Neural crest cell (in vitro differentiated cells): ENCODE data around the gene SLC39A11. TPM values are rescaled to one million over a fixed set of nuclear protein-coding genes. Genes with fewer than 3 reads are reported as not detected.
A peak's percentile ranks its signal among the peaks of the same experiment; 100 is the strongest.

ENCODE experiments used
- DNase-seq: peaks from one replicate; pipeline ENCODE4 v3.0.0; 2021; ENCODE audit warnings: low read depth, mixed read lengths, low spot score
- H3K27ac Mint-ChIP-seq: one replicate; pipeline ENCODE4 v1.8.0; 2021; ENCODE audit warnings: mild to moderate bottlenecking, mixed read lengths; ENCODE audit not compliant: unreplicated experiment
- H3K27me3 Mint-ChIP-seq: 2 replicates; pipeline ENCODE4 v1.8.0; 2021; ENCODE audit warnings: low read depth, mild to moderate bottlenecking, mixed read lengths
- H3K36me3 Mint-ChIP-seq: 2 replicates; pipeline ENCODE4 v1.8.0; 2021; ENCODE audit warnings: low read depth, mild to moderate bottlenecking, mixed read lengths
- H3K4me1 Mint-ChIP-seq: 2 replicates; pipeline ENCODE4 v1.8.0; 2021; ENCODE audit warnings: mixed read lengths
- H3K4me3 Mint-ChIP-seq: one replicate; pipeline ENCODE4 v1.8.0; 2021; ENCODE audit warnings: mild to moderate bottlenecking, mixed read lengths
- H3K9me3 Mint-ChIP-seq: 2 replicates; pipeline ENCODE4 v1.8.0; 2021; ENCODE audit warnings: mixed read lengths
- long read RNA-seq: library from polyadenylated mRNA; unstranded; transcript quantifications from one replicate; pipeline ENCODE4 v2.0.0, GENCODE V29; 2020
- total RNA-seq: library from RNA; stranded (reverse); gene quantifications from 2 replicates; pipeline ENCODE4 v1.2.1, GENCODE V29; 2021
- TF ChIP-seq, protein P1 (sequence below): fragments of 200-600 bp; sonication (generic); conservative IDR thresholded peaks from 2 replicates; pipeline ENCODE4 v1.5.0; 2021; ENCODE audit warnings: antibody characterized with exemption, mild to moderate bottlenecking

Gene SLC39A11
- 11.3 and 11.5 TPM in 2 replicates for total RNA-seq
- long read RNA-seq, partial matches to known transcripts: 1 of 11 reads
- long read RNA-seq, other reads (novel, unspliced or antisense): 4 of 11 reads

DNA sequence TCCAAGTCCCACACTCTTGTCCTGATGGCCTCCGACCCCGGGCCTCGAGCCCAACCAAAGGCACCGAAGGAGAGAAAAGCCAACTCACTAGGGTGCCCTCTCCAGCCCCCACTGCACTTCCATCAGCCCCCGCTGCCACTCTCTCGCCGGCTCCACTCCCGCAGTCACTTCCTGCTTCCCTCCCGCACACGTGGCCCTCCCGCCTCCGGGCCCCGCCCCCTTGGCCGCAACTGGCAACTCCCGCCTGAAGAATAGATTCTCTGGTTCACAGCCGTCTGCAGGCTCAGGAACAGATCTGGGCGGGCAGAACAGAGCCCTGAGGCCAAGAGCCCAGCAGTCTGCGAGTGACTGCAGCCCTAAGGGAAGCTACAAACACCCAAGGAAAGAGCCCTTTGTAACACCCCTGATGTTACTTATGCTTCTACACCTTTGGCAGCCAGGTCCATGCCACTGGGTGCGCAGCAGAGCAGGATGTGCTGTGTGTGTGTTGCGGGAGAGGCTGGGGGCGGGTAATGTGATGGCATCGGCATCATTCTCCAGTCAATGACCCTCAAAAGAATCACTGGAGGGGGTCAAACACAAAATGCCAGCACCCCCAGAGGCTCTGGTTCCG lies at the start of gene SLC39A11:
SLC39A11 (minus strand) TSS at position 166 of the 613 bp plus-strand sequence. CDS start 3,924 bp downstream, outside the sequence.
- H3K9me3 Mint-ChIP-seq: no peaks in the 10 kb centered on the region
- H3K27ac Mint-ChIP-seq: peak within 1 kb of the TSS; percentile 96
- peak; percentile 82 for DNase-seq
- H3K36me3 Mint-ChIP-seq: no peaks in the 10 kb centered on the region
- TF ChIP-seq, protein P1, sequence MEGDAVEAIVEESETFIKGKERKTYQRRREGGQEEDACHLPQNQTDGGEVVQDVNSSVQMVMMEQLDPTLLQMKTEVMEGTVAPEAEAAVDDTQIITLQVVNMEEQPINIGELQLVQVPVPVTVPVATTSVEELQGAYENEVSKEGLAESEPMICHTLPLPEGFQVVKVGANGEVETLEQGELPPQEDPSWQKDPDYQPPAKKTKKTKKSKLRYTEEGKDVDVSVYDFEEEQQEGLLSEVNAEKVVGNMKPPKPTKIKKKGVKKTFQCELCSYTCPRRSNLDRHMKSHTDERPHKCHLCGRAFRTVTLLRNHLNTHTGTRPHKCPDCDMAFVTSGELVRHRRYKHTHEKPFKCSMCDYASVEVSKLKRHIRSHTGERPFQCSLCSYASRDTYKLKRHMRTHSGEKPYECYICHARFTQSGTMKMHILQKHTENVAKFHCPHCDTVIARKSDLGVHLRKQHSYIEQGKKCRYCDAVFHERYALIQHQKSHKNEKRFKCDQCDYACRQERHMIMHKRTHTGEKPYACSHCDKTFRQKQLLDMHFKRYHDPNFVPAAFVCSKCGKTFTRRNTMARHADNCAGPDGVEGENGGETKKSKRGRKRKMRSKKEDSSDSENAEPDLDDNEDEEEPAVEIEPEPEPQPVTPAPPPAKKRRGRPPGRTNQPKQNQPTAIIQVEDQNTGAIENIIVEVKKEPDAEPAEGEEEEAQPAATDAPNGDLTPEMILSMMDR: peak; percentile 18
- peak within 1 kb of the TSS; percentile 93 for H3K4me3 Mint-ChIP-seq
- H3K27me3 Mint-ChIP-seq: no peaks in the 10 kb centered on the region
- peaks cover 21% of the 10 kb centered on the region for H3K4me1 Mint-ChIP-seq

- DNase-seq: no peak
- H3K4me3 Mint-ChIP-seq: no peak overlapping the region
- H3K4me1 Mint-ChIP-seq: no peaks in the 10 kb centered on the region
- H3K36me3 Mint-ChIP-seq: no peaks in the 10 kb centered on the region
- H3K27me3 Mint-ChIP-seq: peaks cover 5% of the 10 kb centered on the region
- peaks cover 8% of the 10 kb centered on the region for H3K9me3 Mint-ChIP-seq
- TF ChIP-seq, protein P1: no peak
- no peak overlapping the region for H3K27ac Mint-ChIP-seq
These were observed 48.9 kb upstream of the SLC39A11 start for GRCh38 chr17:73141411-73141810.

DNA sequence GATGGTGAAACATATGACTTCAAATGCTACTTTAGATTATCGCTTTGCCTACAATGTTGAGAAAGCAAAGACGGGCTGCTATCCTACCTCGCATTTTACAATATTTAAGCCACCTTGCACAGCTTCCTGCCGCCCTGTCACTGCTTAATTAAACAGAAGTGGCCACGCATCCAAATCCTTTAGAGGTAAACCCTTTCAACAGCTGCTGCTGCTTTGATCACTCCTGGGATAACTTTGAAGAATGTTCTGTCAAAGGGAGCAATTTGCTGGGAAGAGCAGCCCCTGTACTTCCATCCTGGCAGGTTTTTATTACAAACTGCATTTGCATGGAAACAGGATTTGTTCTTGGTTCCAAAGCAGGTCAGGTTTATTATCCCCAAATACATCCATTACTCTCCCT lies 48.1 kb upstream of the SLC39A11 start:
- DNase-seq: no peak
- H3K4me3 Mint-ChIP-seq: no peak overlapping the region
- TF ChIP-seq, protein P1: no peak
- H3K27me3 Mint-ChIP-seq: peaks cover 5% of the 10 kb centered on the region
- H3K9me3 Mint-ChIP-seq: peaks cover 7% of the 10 kb centered on the region
- H3K4me1 Mint-ChIP-seq: no peaks in the 10 kb centered on the region
- H3K36me3 Mint-ChIP-seq: no peaks in the 10 kb centered on the region
- H3K27ac Mint-ChIP-seq: no peak overlapping the region

DNA sequence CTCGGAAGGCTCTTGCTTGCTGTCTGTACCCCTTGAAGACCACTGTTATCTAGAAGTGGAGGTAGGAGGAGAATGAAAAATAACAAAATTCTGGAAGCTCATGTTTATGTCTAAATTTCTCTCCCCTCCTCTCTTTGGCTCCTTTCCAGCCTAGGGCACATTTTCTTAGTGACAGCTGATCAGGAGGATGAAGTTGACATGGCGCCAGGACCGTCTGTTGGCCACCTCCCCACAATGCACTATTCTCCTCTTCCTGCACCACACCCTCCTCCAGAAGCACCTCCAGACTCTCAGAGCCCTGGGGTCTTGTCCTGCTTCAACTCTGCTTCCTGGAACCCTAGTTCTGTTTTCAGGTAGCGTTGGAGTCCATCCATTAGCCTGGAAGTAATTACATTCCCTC lies 46.8 kb upstream of the SLC39A11 start:
- TF ChIP-seq, protein P1: no peak
- H3K4me1 Mint-ChIP-seq: no peaks in the 10 kb centered on the region
- H3K36me3 Mint-ChIP-seq: no peaks in the 10 kb centered on the region
- DNase-seq: no peak
- peaks cover 5% of the 10 kb centered on the region for H3K27me3 Mint-ChIP-seq
- H3K27ac Mint-ChIP-seq: no peak overlapping the region
- no peak overlapping the region for H3K4me3 Mint-ChIP-seq
- peaks cover 4% of the 10 kb centered on the region for H3K9me3 Mint-ChIP-seq

GRCh38 chr17:73138541-73139138 lies 46.2 kb upstream of the SLC39A11 start:
- H3K36me3 Mint-ChIP-seq: no peaks in the 10 kb centered on the region

More at GRCh38 chr17:73138541-73139138, 46.2 kb upstream of the SLC39A11 start:
- H3K4me1 Mint-ChIP-seq: no peaks in the 10 kb centered on the region
- no peaks in the 10 kb centered on the region for H3K9me3 Mint-ChIP-seq
- H3K27me3 Mint-ChIP-seq: peaks cover 5% of the 10 kb centered on the region
- H3K27ac Mint-ChIP-seq: no peak overlapping the region
- H3K4me3 Mint-ChIP-seq: no peak overlapping the region
- DNase-seq: no peak
- TF ChIP-seq, protein P1: no peak
